HG02588 (cell line): ENCODE measurements around the gene ERH.

Experiments
- ATAC-seq: cut with Tn5 transposase; IDR thresholded peaks from one replicate; pipeline ENCODE4 v1.9.1; 2021; ENCODE audit warnings: mild to moderate bottlenecking, moderate library complexity; ENCODE audit not compliant: unreplicated experiment

Gene ERH

GRCh38 chr14:69357544-69358200, 40.4 kb downstream of the ERH start:
- ATAC-seq, result no peak

DNA sequence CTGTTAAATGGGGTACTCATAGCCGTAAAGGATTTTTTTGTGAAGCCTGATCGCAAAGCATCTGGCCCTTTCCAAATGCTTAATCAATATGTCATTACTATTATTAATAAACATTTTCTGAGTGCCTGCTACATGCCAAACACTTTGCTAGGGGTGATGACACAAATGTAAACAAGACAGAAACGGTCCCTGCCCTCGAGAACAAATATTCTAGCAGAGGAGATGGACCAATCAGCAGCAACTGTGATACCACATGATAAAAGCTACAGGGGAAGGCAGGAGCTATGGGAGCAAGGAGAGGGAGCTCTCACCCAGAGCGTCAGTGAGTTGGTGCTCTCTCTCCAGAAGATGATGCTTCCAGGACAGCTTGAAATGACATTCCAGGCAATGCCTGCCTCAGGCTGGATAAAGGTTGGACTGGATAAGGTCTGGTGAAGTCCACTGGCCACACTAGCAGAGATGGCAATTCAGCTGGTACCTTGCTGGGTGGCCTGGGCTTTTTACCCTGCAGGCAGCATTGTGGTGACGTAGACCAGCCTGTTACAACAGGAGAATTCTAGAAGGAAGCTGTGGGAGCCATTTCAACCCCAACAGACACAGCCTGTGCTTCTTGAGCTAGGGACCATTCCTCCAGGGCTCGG, 41.1 kb downstream of the ERH start:
- no peak for ATAC-seq

DNA sequence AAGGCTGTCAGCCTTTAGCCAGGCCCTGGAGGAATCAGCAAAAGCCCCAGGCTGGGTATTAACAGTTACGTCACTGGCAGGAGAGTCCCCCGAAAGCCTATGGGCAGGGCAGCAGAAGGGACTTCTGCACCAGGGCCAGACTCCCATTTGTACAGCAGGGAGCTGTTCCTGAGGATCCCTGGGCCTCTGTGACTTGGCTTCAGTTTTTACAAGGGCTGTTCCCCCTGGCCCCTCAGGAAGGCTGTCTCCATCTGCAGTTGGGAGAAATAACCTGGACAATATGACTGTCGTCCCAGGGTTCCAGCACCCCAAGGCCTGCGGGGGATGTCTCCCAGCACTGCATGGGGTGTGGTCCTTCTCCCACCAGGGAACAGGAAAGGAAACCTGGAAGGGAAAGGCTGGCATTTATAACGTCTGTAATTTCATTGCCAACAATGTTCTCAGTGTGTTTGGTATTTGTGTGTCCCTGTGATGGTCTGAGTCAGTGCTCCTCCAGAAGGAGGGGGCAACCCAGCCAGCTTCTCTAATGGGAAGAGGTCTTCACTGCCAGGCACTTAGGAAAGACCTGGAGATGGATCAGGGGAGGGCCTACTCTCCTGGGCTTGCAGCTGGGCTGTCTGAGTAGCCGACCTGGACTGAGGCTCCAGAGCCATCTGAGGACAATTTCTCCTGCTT, 42.4 kb downstream of the ERH start:
- no peak for ATAC-seq

GRCh38 chr14:69355154-69355597, 42.9 kb downstream of the ERH start:
- ATAC-seq, result no peak

- ATAC-seq, result peak; percentile 89
These were observed 43.5 kb downstream of the ERH start for GRCh38 chr14:69354383-69355153.

GRCh38 chr14:69353168-69353567, 44.9 kb downstream of the ERH start:
- no peak for ATAC-seq

GRCh38 chr14:69351911-69352310, 46.2 kb downstream of the ERH start:
- ATAC-seq, result no peak

- ATAC-seq, result no peak
These were observed 46.7 kb downstream of the ERH start for GRCh38 chr14:69351385-69351784.

DNA sequence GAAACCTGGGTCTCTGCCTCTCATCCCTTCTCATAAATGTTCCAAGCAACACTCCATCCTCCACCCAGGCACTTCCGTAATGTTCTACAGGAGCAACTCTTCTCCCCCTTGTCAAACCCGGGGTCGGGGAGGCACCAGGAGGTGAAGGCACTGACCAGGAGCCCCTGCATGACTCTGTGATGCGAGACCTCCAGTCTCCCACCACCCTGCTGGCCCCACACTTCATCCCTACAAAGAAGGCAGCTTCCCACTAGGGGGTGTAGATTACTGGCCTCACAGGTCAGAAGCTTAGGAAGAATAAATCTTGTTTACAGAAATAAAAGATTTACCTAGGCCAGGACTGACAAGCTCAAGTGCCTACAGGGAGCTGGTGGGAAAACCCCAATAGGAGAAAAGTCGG, 47.2 kb downstream of the ERH start:
- no peak for ATAC-seq

- ATAC-seq, result no peak
These were observed 48.9 kb downstream of the ERH start for GRCh38 chr14:69349091-69349777.

DNA sequence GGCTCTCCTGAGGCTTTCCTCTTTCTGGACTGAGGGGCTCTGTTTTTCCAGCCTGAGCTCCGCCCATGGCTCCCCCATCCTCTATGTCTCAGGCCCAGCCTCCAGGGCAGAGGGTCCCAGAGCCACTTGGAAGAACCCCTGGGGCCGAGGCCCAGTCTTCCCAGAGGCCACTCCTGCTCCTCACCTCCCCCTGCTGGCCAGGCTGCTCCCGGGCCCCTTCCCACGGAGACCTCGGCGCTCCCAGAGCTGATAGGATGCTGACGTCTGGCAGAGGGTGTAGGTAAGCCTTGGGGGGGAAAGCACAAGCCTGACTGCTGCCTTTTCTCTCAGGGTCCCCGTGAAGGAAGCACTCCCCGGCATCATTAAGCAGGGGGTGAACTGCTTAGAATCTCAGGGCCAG, 51.4 kb downstream of the ERH start:
- ATAC-seq, result no peak

DNA sequence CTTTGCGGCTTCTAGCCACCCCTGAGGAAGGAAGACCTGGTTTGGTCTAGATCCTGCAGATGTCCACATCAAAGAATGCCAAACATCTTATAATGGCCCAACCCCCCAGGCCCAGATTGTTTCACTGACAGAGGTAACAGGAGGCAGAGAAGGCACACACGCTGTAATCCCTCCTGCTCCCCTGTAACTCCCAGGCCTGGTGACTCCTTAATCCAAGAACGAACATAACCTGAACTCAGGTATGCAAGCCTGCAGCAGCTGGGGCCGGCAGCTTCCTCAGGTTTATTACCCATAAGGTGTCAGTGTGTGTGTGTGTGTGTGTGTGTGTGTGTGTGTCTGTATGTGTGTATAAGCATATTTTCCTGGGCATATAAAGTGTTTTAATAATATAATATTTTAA, 52.7 kb downstream of the ERH start:
- ATAC-seq, result no peak

GRCh38 chr14:69344171-69344570, 53.9 kb downstream of the ERH start:
- ATAC-seq, result no peak

DNA sequence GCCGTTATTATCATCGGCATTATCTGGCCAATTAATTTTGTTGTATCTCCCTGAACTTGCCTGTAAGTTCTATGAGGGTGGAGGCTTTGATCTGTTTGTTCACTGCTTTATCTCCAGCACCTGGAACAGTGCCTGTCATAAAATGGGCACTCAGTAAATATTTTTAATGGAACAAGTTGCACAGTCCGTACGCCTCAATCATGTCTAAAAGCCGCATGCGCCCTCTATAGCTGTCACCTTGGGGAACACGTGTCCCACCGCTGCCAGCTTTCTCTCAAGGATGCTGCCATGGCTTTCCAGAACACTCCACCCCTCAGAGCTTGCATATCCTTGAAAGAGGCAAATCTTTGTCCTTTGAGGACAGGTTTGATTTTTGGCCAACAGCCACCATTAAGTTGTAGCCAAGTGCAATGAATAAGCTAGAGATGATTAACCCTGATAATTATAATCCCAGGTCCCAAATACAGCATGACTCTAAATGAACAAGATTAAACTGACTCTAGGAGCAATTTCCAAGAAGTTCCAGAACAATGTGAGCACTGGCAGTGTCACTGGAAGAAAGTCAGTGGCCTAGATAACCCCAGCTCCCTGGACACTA, 55.1 kb downstream of the ERH start:
- no peak for ATAC-seq

- no peak for ATAC-seq
These were observed 58.7 kb downstream of the ERH start for GRCh38 chr14:69339426-69339825.

GRCh38 chr14:69337984-69338383, 60.1 kb downstream of the ERH start:
- ATAC-seq, result no peak

DNA sequence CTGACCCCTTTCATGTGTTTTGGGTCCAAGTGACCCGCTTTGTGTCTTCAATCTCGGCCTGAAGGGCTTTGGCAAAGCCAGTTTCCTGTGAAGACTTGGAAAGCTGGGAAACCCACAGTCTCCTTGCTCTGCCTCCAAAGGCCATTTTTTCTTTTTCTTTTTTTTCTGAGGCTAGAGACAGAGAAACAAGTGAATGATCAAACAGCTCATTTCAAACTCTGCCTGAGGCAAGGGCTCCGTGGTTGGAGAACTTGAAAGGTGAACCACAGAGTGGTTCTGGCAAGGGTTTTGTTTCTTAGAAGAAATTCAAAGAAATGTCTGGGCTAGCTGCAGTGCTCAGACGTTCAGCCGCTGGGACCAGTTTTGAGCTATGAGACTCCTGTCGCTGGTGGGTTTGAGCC, 62.7 kb downstream of the ERH start:
- no peak for ATAC-seq

- ATAC-seq, result no peak
These were observed 63.5 kb downstream of the ERH start for GRCh38 chr14:69334576-69334975.

GRCh38 chr14:69333791-69334337, 64.2 kb downstream of the ERH start:
- ATAC-seq, result no peak

DNA sequence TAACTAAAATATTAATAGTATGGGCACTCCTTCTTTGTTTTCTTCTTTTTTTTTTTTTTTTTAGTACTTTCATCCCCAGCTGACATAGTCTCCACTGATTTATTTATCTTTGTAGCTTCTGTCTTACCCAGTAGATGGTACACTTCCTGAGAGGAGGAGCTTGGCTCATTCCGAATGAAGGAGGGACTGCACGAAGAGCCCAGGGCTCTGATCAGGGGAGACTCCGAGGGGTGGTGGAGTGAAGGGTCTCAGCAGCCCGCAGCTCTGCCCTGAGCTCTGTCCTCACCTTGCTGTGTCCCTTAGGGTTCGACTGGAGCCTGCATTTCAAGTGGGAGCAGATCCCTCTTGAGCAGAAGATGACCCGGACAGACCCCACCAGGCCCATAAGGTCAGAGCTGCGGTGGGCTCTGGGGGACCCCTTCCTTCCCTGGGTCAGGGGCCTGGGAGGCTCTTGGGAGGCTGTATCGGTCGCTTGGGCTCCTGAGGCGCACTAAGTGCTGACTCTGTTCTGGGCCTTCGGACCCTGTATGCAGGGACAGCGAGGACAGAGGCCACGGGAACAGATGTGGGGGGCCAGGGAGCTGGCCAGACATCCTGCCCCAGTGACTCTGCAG, 65.2 kb downstream of the ERH start:
- no peak for ATAC-seq
